Liver (tissue), 9 donors: ENCODE data around the gene SUPT20H. TPM values are rescaled to one million over a fixed set of nuclear protein-coding genes. Genes with fewer than 3 reads are reported as not detected.
"Not testable (repeated sequence)": the region's sequence is repeated elsewhere in the genome, so short reads cannot be mapped to it uniquely, and the experiment has no call there.

ENCODE experiments used
- DNase-seq: peaks from one replicate; pipeline ENCODE4 v3.0.0-alpha.2; 2017; ENCODE audit warnings: low spot score
- H3K27ac ChIP-seq, 2 donors: one replicate each; pipeline ENCODE4 v1.7.0; 2013; ENCODE audit warnings: inconsistent platforms in 2 of 2, low read length in 2 of 2, control low read depth in 1 of 2, low read depth in 1 of 2, mild to moderate bottlenecking in 1 of 2
- H3K27me3 ChIP-seq, 4 donors: one replicate each; pipeline versions ENCODE4 v1.6.1 to v1.7.0; 2013; ENCODE audit warnings: low read length in 3 of 4, inconsistent platforms in 1 of 4, mild to moderate bottlenecking in 1 of 4, moderate library complexity in 1 of 4; ENCODE audit not compliant: control insufficient read depth in 4 of 4, insufficient read depth in 4 of 4
- H3K36me3 ChIP-seq, 4 donors: one replicate each; pipeline versions ENCODE4 v1.6.1 to v1.7.0; 2013; ENCODE audit warnings: low read length in 3 of 4, mild to moderate bottlenecking in 3 of 4, low read depth in 1 of 4, moderate library complexity in 1 of 4; ENCODE audit not compliant: control insufficient read depth in 4 of 4, insufficient read depth in 3 of 4
- H3K4me1 ChIP-seq, 4 donors: one replicate each; pipeline versions ENCODE4 v1.6.1 to v1.7.0; 2013; ENCODE audit warnings: low read length in 3 of 4, mild to moderate bottlenecking in 3 of 4, moderate library complexity in 1 of 4; ENCODE audit not compliant: control insufficient read depth in 4 of 4, insufficient read depth in 4 of 4
- H3K4me3 ChIP-seq, 3 donors: one replicate each; pipeline versions ENCODE4 v1.6.1 to v1.7.0; 2013; ENCODE audit warnings: low read length in 3 of 3, control low read depth in 1 of 3, low read depth in 1 of 3, mild to moderate bottlenecking in 1 of 3
- H3K9ac ChIP-seq, 2 donors: one replicate each; pipeline ENCODE4 v1.7.0; 2013; ENCODE audit warnings: low read length in 2 of 2, mild to moderate bottlenecking in 2 of 2, moderate library complexity in 2 of 2, control low read depth in 1 of 2, low read depth in 1 of 2
- H3K9me3 ChIP-seq, 4 donors: one replicate each; pipeline versions ENCODE4 v1.6.1 to v1.7.0; 2013; ENCODE audit warnings: low read length in 3 of 4; ENCODE audit not compliant: control insufficient read depth in 4 of 4
- ATF3 ChIP-seq: IDR thresholded peaks from 2 replicates; pipeline ENCODE4 v1.6.1; 2016; ENCODE audit warnings: antibody characterized with exemption
- CTCF ChIP-seq: fragments of 150-350 bp; IDR thresholded peaks from 2 replicates; pipeline ENCODE4 v1.5.1; 2017; ENCODE audit warnings: improper control_type of control experiment, low read depth, low read length; ENCODE audit not compliant: missing input control
- FOXA2 ChIP-seq: IDR thresholded peaks from 2 replicates; pipeline ENCODE4 v1.6.1; 2016; ENCODE audit warnings: antibody characterized with exemption
- GABPA ChIP-seq, 2 donors: IDR thresholded peaks in 1 of 2; conservative IDR thresholded peaks in 1 of 2; 2 replicates each; pipeline ENCODE4 v1.6.1; 2016; ENCODE audit warnings: antibody characterized with exemption in 2 of 2, mild to moderate bottlenecking in 1 of 2, moderate library complexity in 1 of 2
- HNF4A ChIP-seq, 2 donors: conservative IDR thresholded peaks; 2 replicates each; pipeline ENCODE4 v1.6.1; 2016; ENCODE audit warnings: antibody characterized with exemption in 2 of 2, mild to moderate bottlenecking in 2 of 2
- HNF4G ChIP-seq: IDR thresholded peaks from 2 replicates; pipeline ENCODE4 v1.6.1; 2016; ENCODE audit warnings: antibody characterized with exemption
- JUND ChIP-seq, 2 donors: IDR thresholded peaks; 2 replicates each; pipeline ENCODE4 v1.6.1; 2016; ENCODE audit warnings: antibody characterized with exemption in 2 of 2
- NR2F2 ChIP-seq: IDR thresholded peaks from 2 replicates; pipeline ENCODE4 v1.6.1; 2016; ENCODE audit warnings: antibody characterized with exemption
- RAD21 ChIP-seq, 2 donors: IDR thresholded peaks; 2 replicates each; pipeline ENCODE4 v1.6.1; 2016; ENCODE audit warnings: antibody characterized with exemption in 2 of 2, mild to moderate bottlenecking in 2 of 2
- REST ChIP-seq: IDR thresholded peaks from 2 replicates; pipeline ENCODE4 v1.6.1; 2016; ENCODE audit warnings: antibody characterized with exemption, mild to moderate bottlenecking
- RXRA ChIP-seq, 2 donors: IDR thresholded peaks; 2 replicates each; pipeline ENCODE4 v1.6.1; 2017 to 2018; ENCODE audit warnings: antibody characterized with exemption in 2 of 2, mild to moderate bottlenecking in 1 of 2
- SP1 ChIP-seq: IDR thresholded peaks from 2 replicates; pipeline ENCODE4 v1.6.1; 2018; ENCODE audit warnings: antibody characterized with exemption, mild to moderate bottlenecking
- TAF1 ChIP-seq: conservative IDR thresholded peaks from 2 replicates; pipeline ENCODE4 v1.6.1; 2016; ENCODE audit warnings: antibody characterized with exemption, mild to moderate bottlenecking
- YY1 ChIP-seq: IDR thresholded peaks from 2 replicates; pipeline ENCODE4 v1.6.1; 2016; ENCODE audit warnings: antibody characterized with exemption, mild to moderate bottlenecking
- whole genome bisulfite sequencing: extraction: QIAGEN DNeasy Blood & Tissue Kit; methylation state at CpG from one replicate; pipeline ENCODE4 v1.1.7; 2013; 5-methylcytosine and 5-hydroxymethylcytosine counted together
- polyA plus RNA-seq, 2 donors: library from polyadenylated mRNA; stranded (reverse) in 1 of 2; unstranded in 1 of 2; fragments of 200-250 nt in 1 of 2; fragments of >200 nt in 1 of 2; fragmentation: Nextera tagmentation in 1 of 2; extraction: Ambion mirVana in 1 of 2; gene quantifications; one replicate each; pipeline versions ENCODE4 v1.2.1 to v1.2.3, GENCODE V29; 2013 to 2015
- total RNA-seq, 2 donors: library from RNA; depleted of rRNA; stranded (reverse); fragments of >200 nt; gene quantifications; one replicate each; pipeline ENCODE4 v1.2.3, GENCODE V29; 2014
- donor health status: healthy.
- donor health status: healthy.
- donor health status: healthy.
- donor health status: healthy.
- donor health status: healthy.

SUPT20H gene
- total and polyA plus RNA-seq, 4 donors = 6.5 to 23.1 (median 17.1) TPM

DNA sequence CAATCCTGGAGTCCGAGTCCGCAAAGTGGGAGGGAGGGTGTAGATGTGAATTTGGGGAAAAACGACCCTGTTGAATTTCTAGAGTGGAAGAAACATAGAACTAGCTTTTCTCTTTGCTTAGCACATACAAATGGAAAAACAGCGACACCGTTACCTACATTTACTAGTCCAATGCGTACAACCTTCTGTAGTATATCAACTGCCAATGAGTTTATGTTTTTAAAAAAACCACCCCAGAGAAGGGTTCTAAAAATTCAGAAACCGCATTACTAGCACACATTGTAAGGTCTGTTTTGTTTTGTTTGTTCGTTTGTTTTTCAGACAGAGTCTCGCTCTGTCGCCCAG is 332 bp upstream of the SUPT20H start:
- Histone ChIP-seq H3K4me3 (peak overlapping the region; percentile 73 to 98 (median 92)), H3K27me3 (no peaks in the 10 kb centered on the region), H3K9me3 (no peaks in the 10 kb centered on the region), H3K27ac (peak overlapping the region in 1 of 2 donors; percentile 84), H3K4me1 (peaks cover 3 to 14% (median 8%) of the 10 kb centered on the region in 4 donors), H3K36me3 (no peaks in the 10 kb centered on the region), H3K9ac (peak overlapping the region in 1 of 2 donors; percentile 90)
- no peak for TF ChIP-seq HNF4A (conservative IDR thresholded peaks at IDR 0.05)
- no peak for TF ChIP-seq REST
- no peak for TF ChIP-seq FOXA2
- TF ChIP-seq RAD21 (IDR thresholded peaks at IDR 0.05) = no peak
- no peak for TF ChIP-seq SP1
- TF ChIP-seq HNF4G = no peak
- peak in 1 of 2 donors; percentile 8 for TF ChIP-seq GABPA (IDR thresholded peaks at IDR 0.05 in 1 of 2, conservative IDR thresholded peaks at IDR 0.05 in 1 of 2)
- no peak for DNase-seq
- 10% methylated on average over 10 of the region's 10 CpGs for WGBS

GRCh38 chr13:37056228-37056627 is 3.3 kb downstream of the SUPT20H start:
- not testable (repeated sequence) for H3K27me3 ChIP-seq, H3K27ac ChIP-seq, H3K9ac ChIP-seq, DNase-seq, H3K4me3 ChIP-seq, H3K36me3 ChIP-seq, H3K9me3 ChIP-seq
- WGBS = 85% methylated on average over 2 of the region's 2 CpGs
- peaks cover 3 to 14% (median 8%) of the 10 kb centered on the region in 4 donors for H3K4me1 ChIP-seq

- 97% methylated on average over 3 of the region's 3 CpGs for WGBS
- not testable (repeated sequence) for DNase-seq, H3K27ac ChIP-seq, H3K27me3 ChIP-seq, H3K4me3 ChIP-seq, H3K9ac ChIP-seq, H3K4me1 ChIP-seq, H3K36me3 ChIP-seq, H3K9me3 ChIP-seq
Measured at GRCh38 chr13:37053111-37053510, 6.4 kb downstream of the SUPT20H start.

DNA sequence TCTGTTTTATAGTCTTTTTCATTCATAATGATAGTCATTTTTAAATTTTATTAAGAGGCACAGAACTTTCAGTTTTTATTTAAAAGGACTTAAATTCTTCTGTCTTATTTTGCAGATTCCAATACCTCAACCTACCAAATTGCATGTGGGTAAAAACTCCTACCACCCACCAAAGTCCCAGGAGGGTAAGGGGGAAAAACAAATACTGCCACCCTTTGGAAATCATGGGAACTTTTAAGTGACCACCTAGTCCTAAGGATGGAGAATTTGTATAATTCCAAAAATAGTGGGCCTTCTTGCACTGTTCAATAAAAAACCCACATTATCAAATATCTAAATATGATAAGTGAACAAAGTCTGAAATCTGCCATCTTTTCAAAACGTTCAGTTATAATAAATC is 9.7 kb downstream of the SUPT20H start:
- H3K27me3 ChIP-seq = no peaks in the 10 kb centered on the region
- no peak overlapping the region for H3K27ac ChIP-seq
- WGBS = 75% methylated on average over 1 of the region's 1 CpG
- H3K36me3 ChIP-seq = peaks cover 0 to 23% (median 12%) of the 10 kb centered on the region in 4 donors
- H3K9ac ChIP-seq = no peak overlapping the region
- no peaks in the 10 kb centered on the region for H3K4me1 ChIP-seq
- no peak overlapping the region for H3K4me3 ChIP-seq
- no peak for DNase-seq
- H3K9me3 ChIP-seq = no peaks in the 10 kb centered on the region
- TF ChIP-seq NR2F2 (no peak), RAD21 (IDR thresholded peaks at IDR 0.05) (no peak), HNF4G (no peak), GABPA (IDR thresholded peaks at IDR 0.05 in 1 of 2, conservative IDR thresholded peaks at IDR 0.05 in 1 of 2) (no peak), JUND (IDR thresholded peaks at IDR 0.05) (no peak), HNF4A (conservative IDR thresholded peaks at IDR 0.05) (no peak), TAF1 (no peak), RXRA (IDR thresholded peaks at IDR 0.05) (no peak), FOXA2 (no peak), REST (no peak), SP1 (no peak), ATF3 (no peak), CTCF (no peak), YY1 (no peak)
